Lower leg skin (tissue), 4 donors: ENCODE data around the gene GNAL. TPM values are rescaled to one million over a fixed set of nuclear protein-coding genes. Genes with fewer than 3 reads are reported as not detected.

Source experiments
- DNase-seq, 2 donors: peaks; one replicate each; pipeline ENCODE4 v3.0.0-alpha.2; 2019; ENCODE audit warnings: low spot score in 2 of 2
- H3K4me3 ChIP-seq: fragments of 200-600 bp; sonication (generic); 2 replicates; pipeline ENCODE4 v1.5.1; 2017; ENCODE audit warnings: mild to moderate bottlenecking, low read depth; ENCODE audit not compliant: poor library complexity, severe bottlenecking
- POLR2A ChIP-seq, 2 donors: fragments of 450-650 bp; IDR thresholded peaks; one replicate each; pipeline ENCODE4 v1.6.1; 2016 to 2017; ENCODE audit warnings: antibody characterized with exemption in 2 of 2, mild to moderate bottlenecking in 1 of 2, moderate library complexity in 1 of 2
- WGBS, 2 donors: methylation state at CpG; one replicate each; pipeline ENCODE4 v1.1.5; 2018; 5-methylcytosine and 5-hydroxymethylcytosine counted together
- intact Hi-C: fragments of 100-400 bp; cut with DNase I; formaldehyde crosslinking; loops from one replicate; pipeline ENCODE4 v1.15.0; 2023; ENCODE audit warnings: low total_unique reads
- total RNA-seq, 4 donors: library from RNA; depleted of rRNA; stranded (reverse); fragments of >200 nt; gene quantifications; one replicate each; pipeline ENCODE4 v1.1.0, GENCODE V29; 2016
- TF ChIP-seq, protein P1 (sequence below), 3 donors: fragments of 450-650 bp; IDR thresholded peaks; one replicate each; pipeline ENCODE4 v1.5.1; 2016; ENCODE audit warnings: antibody characterized with exemption in 3 of 3, mild to moderate bottlenecking in 3 of 3, moderate library complexity in 2 of 3

GNAL gene
- total RNA-seq, 4 donors from 2014 or later, result 12.3 to 15.9 (median 14.5) TPM

DNA sequence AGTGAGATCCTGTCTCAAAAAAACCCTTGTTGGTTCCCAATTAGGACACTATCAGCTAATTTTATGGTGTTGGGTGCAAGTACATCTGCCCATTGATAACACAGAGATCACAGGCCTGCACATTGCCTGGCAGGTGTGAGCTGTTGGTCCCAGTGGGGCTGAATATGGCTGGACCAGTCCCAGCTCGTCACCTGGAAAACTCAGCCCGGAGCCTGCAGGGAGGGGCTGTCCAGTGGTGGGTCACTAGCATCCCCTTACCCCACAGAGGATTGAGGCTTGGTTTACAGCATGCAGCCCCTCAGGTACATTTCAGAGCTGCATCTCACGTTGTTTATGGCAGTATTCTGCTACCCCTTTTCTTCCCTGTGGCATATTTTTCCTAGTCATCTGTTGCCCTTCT lies 121.3 kb downstream of the GNAL start:
- intact Hi-C loops, result no loop called here
- WGBS, 2 donors, result 85 to 87% methylated on average over 1 to 3 of the region's 3 CpGs

DNA sequence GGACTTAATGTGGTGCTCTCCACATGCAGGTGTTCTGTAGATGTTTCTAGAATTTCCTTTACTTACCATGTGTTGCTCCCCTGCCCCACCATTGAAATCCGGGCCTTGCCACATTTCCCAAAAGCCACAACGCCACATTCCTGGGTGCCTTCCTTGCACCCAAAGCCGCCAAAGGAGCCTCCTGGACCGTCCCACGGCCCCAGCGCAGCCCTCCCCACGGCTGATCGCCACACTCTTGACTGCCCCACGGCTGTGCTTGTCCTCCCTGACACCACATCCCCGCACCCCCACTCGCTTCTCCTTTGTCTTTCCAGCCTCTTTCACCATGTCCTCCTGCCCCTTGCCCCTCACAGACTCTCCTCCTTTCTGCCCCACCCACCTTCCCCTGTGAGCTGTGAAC lies 121.9 kb downstream of the GNAL start:
- intact Hi-C loops, result no loop called here
- TF ChIP-seq POLR2A (IDR thresholded peaks at IDR 0.05), result no peak
- TF ChIP-seq, protein P1, sequence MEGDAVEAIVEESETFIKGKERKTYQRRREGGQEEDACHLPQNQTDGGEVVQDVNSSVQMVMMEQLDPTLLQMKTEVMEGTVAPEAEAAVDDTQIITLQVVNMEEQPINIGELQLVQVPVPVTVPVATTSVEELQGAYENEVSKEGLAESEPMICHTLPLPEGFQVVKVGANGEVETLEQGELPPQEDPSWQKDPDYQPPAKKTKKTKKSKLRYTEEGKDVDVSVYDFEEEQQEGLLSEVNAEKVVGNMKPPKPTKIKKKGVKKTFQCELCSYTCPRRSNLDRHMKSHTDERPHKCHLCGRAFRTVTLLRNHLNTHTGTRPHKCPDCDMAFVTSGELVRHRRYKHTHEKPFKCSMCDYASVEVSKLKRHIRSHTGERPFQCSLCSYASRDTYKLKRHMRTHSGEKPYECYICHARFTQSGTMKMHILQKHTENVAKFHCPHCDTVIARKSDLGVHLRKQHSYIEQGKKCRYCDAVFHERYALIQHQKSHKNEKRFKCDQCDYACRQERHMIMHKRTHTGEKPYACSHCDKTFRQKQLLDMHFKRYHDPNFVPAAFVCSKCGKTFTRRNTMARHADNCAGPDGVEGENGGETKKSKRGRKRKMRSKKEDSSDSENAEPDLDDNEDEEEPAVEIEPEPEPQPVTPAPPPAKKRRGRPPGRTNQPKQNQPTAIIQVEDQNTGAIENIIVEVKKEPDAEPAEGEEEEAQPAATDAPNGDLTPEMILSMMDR (IDR thresholded peaks at IDR 0.05), result no peak
- WGBS, 2 donors, result 91 to 92% methylated on average over 11 of the region's 11 CpGs
- DNase-seq, result no peak
- no peak overlapping the region for H3K4me3 ChIP-seq

More for the DNA sequence above, 121.3 kb downstream of the GNAL start:
- H3K4me3 ChIP-seq, result no peak overlapping the region
- TF ChIP-seq POLR2A (IDR thresholded peaks at IDR 0.05), result no peak
- TF ChIP-seq, protein P1 (IDR thresholded peaks at IDR 0.05), result no peak
- no peak for DNase-seq

DNA sequence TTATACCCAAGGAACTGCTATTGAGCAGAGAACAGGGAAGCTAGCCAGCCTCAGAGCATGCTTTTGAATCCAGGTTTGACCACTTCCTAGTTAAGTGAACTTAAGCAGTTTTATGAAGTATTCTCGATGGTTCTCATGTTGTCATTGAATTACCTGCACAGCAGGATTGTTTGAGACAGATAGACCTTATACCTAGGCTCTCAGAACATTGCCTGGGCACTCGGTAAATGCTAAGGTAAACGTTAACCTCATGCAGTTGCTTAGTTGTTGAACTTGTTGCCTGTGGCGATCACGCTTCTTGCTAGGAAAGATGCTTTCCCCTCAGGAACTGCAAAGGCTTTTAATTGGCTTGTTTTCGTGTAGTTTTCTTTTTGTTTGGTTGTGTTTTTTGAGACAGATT lies 128.2 kb downstream of the GNAL start:
- H3K4me3 ChIP-seq, result no peak overlapping the region
- TF ChIP-seq POLR2A (IDR thresholded peaks at IDR 0.05), result no peak
- TF ChIP-seq, protein P1 (IDR thresholded peaks at IDR 0.05), result no peak
- WGBS, 2 donors, result 78 to 82% methylated on average over 6 of the region's 6 CpGs
- DNase-seq, result no peak
- intact Hi-C loops, result no loop called here

DNA sequence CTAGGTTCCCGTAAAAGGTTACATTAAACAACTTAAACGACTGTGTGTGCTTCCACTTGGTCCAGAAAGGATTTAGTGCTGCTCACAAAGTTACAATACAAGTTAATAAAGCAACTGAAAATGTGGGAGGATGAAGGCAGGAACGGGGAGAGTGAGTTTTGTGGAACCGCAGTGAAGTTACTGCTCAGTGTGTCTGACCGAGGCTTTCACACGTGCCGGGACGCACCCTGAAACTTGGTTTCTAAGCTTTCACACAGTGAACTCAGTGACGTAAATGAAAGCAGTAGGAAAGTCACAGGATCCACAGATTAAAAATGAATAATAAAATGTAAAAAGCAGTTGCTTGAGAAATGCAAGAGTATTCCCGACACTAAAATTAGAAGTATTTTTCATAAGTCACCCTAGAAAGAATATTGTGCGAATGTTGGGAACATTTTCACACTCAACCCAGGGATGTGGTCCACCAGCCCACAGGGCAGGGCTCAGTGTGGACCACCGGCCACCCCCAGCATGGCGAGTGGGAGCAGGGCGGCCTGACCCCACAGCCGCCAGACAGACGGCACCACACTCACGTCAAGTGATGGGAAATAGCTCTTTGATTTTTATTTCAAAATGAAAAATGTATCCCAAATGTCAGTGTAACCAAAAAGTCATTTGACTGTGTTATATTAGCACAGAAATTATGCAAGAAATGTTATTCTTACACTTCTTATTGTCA lies 129.6 kb downstream of the GNAL start:
- H3K4me3 ChIP-seq, result no peak overlapping the region
- 79 to 85% methylated on average over 17 of the region's 17 CpGs for WGBS, 2 donors
- intact Hi-C loops, result no loop called here
- TF ChIP-seq, protein P1 (IDR thresholded peaks at IDR 0.05), result no peak
- no peak for TF ChIP-seq POLR2A (IDR thresholded peaks at IDR 0.05)
- no peak for DNase-seq

GRCh38 chr18:11819938-11820337 lies 130.9 kb downstream of the GNAL start:
- H3K4me3 ChIP-seq, result no peak overlapping the region
- TF ChIP-seq POLR2A (IDR thresholded peaks at IDR 0.05), result no peak
- TF ChIP-seq, protein P1 (IDR thresholded peaks at IDR 0.05), result no peak
- DNase-seq, result no peak
- WGBS, 2 donors, result 97 to 98% methylated on average over 2 of the region's 2 CpGs
- intact Hi-C loops, result no loop called here

GRCh38 chr18:11820697-11821096 lies 131.6 kb downstream of the GNAL start:
- intact Hi-C loops, result no loop called here
- TF ChIP-seq, protein P1 (IDR thresholded peaks at IDR 0.05), result no peak
- TF ChIP-seq POLR2A (IDR thresholded peaks at IDR 0.05), result no peak
- H3K4me3 ChIP-seq, result no peak overlapping the region
- no peak for DNase-seq
- WGBS, 2 donors, result 71 to 78% methylated on average over 2 of the region's 2 CpGs
